ENCODE results near the gene TULP1. TPM values are rescaled to one million over a fixed set of nuclear protein-coding genes. Genes with fewer than 3 reads are reported as not detected.
A peak's percentile ranks its signal among the peaks of the same experiment; 100 is the strongest.

TULP1 gene
- total RNA-seq, 1 experiment from 2014 or later: not detected

DNA sequence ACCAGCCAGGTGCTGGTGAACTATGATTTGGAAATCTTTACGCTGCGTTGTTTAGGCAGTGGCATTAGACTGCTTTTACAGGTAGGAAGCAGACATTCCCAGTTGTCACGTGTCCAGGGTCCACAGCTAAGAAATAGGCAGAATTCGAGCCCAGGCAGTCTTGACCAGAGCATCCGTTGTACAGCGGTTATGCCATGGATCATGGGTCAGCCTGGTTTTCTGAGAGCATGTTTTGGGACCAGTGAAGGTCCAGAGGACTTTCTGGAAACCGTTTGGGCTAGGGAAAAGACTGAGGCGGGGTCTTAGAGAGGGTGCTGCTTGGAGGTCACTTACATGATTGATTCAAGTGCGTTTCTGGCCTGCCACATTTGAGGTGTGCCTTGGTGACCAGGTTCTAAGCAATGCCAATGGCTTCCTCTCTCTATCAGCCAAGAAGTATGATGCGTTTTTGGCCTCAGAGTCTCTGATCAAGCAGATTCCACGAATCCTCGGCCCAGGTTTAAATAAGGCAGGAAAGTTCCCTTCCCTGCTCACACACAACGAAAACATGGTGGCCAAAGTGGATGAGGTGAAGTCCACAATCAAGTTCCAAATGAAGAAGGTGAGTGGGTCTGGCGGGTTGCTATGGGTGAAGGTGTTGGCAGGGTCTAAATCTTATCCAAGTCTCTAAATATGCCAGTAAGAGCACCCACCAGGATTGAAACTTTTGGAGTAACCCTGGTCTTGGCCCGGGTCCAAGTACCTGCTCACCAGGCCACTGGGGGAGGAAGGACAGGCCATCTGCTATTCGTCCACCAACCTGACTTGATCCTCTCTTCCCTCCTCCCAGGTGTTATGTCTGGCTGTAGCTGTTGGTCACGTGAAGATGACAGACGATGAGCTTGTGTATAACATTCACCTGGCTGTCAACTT is 42.7 kb downstream of the TULP1 start:
- peaks cover 54% of the 10 kb centered on the region for H4K20me1 ChIP-seq (ENCODE audit: insufficient read depth)
- intact Hi-C loops (cut with micrococcal nuclease; ENCODE audit: unreplicated experiment): loop anchor here (2.0 to 10.0 kb wide), 4 partner anchors 15 to 265 kb away; partner anchors contain the start of genes ARMC12 and TEAD3
- H2AFZ ChIP-seq: no peak overlapping the region
- DNase-seq: peak in 1 of 2 experiments; percentile 49
- H3K4me3 ChIP-seq: peak overlapping the region; percentile 94
- peaks cover 40% of the 10 kb centered on the region for H3K36me3 ChIP-seq (ENCODE audit: low read depth)
- peak overlapping the region; percentile 95 for H3K4me2 ChIP-seq
- TSS peak; percentile 7 for BruUV-seq (replicated peaks)
- no peaks in the 10 kb centered on the region for H3K9me2 ChIP-seq (ENCODE audit: insufficient read depth)
- TF ChIP-seq, protein P1, sequence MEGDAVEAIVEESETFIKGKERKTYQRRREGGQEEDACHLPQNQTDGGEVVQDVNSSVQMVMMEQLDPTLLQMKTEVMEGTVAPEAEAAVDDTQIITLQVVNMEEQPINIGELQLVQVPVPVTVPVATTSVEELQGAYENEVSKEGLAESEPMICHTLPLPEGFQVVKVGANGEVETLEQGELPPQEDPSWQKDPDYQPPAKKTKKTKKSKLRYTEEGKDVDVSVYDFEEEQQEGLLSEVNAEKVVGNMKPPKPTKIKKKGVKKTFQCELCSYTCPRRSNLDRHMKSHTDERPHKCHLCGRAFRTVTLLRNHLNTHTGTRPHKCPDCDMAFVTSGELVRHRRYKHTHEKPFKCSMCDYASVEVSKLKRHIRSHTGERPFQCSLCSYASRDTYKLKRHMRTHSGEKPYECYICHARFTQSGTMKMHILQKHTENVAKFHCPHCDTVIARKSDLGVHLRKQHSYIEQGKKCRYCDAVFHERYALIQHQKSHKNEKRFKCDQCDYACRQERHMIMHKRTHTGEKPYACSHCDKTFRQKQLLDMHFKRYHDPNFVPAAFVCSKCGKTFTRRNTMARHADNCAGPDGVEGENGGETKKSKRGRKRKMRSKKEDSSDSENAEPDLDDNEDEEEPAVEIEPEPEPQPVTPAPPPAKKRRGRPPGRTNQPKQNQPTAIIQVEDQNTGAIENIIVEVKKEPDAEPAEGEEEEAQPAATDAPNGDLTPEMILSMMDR (conservative IDR thresholded peaks at IDR 0.05): no peak
- TF ChIP-seq EZH2 (IDR thresholded peaks at IDR 0.05; ENCODE audit: low read depth): no peak
- POLR2A ChIA-PET (ENCODE audit: unreplicated experiment): interaction anchor here (0.7 kb wide), 1 partner anchor 17 kb away, joined by 3 read pairs; no protein-coding TSS in a partner anchor
- CTCF ChIA-PET: interaction anchor here (1.0 kb wide), 1 partner anchor 18 kb away, joined by 4 read pairs; the partner anchor contains the start of gene FANCE
- peak overlapping the region; percentile 96 for H3K27ac ChIP-seq
- peaks cover 42% of the 10 kb centered on the region for H3K79me2 ChIP-seq (ENCODE audit: low read depth)
- H3K4me1 ChIP-seq (replicated peaks; ENCODE audit: insufficient read depth): peaks cover 28% of the 10 kb centered on the region
- H3K9me3 ChIP-seq (ENCODE audit: insufficient read depth, low read depth): no peaks in the 10 kb centered on the region
- H3F3A ChIP-seq (ENCODE audit: insufficient read depth, low read depth): peaks cover 61% of the 10 kb centered on the region
- no peaks in the 10 kb centered on the region for H3K27me3 ChIP-seq (ENCODE audit: insufficient read depth, low read depth)

DNA sequence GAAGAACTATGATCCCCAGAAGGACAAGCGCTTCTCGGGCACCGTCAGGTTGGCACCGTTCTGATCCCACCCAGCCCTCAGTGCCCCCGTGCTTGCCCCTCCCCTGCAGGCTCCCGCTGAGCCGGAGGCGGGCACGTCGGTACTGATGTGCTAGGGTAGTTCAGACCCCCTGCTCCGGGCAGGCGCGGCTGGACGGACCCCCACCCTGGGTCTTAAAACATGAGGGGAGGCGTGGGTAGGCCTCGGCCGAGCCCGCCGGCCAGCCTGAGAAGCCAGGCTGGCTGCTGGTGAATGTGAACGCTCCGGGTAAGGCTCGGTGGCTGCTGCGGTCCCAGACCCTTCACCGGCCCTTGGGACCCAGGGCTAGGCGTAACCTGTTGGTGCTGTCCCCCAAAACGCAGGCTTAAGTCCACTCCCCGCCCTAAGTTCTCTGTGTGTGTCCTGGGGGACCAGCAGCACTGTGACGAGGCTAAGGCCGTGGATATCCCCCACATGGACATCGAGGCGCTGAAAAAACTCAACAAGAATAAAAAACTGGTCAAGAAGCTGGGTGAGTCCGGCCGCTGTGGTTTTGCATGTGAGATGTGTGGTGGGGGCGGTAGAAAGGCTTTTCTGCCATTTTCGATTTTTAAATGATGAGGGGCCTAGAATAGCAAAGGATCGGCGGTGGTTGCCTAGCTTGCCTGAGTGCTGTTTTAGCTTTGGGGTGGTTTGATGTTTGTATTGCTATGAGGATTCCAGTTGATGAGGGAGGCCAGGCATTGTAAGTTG is 43.5 kb downstream of the TULP1 start:
- H3K36me3 ChIP-seq (ENCODE audit: low read depth): peaks cover 40% of the 10 kb centered on the region
- H3K27ac ChIP-seq: peak overlapping the region; percentile 96
- peak overlapping the region; percentile 94 for H3K4me3 ChIP-seq
- peaks cover 42% of the 10 kb centered on the region for H3K79me2 ChIP-seq (ENCODE audit: low read depth)
- H3K27me3 ChIP-seq (ENCODE audit: insufficient read depth, low read depth): no peaks in the 10 kb centered on the region
- TF ChIP-seq EZH2 (IDR thresholded peaks at IDR 0.05; ENCODE audit: low read depth): no peak
- TF ChIP-seq, protein P1 (conservative IDR thresholded peaks at IDR 0.05): no peak
- peaks cover 54% of the 10 kb centered on the region for H4K20me1 ChIP-seq (ENCODE audit: insufficient read depth)
- peak overlapping the region; percentile 95 for H3K4me2 ChIP-seq
- peaks cover 59% of the 10 kb centered on the region for H3F3A ChIP-seq (ENCODE audit: insufficient read depth, low read depth)
- no peak for DNase-seq
- intact Hi-C loops (cut with micrococcal nuclease; ENCODE audit: unreplicated experiment): loop anchor here (1.0 to 10.0 kb wide), 6 partner anchors 16 to 266 kb away; partner anchors contain the start of genes ARMC12, DEF6, FANCE and PPARD
- no TSS peak for BruUV-seq (replicated peaks)
- H3K4me1 ChIP-seq (replicated peaks; ENCODE audit: insufficient read depth): peaks cover 28% of the 10 kb centered on the region
- H2AFZ ChIP-seq: no peak overlapping the region
- H3K9me3 ChIP-seq (ENCODE audit: insufficient read depth, low read depth): no peaks in the 10 kb centered on the region
- ChIA-PET CTCF (interaction anchor here (0.5 to 1.0 kb wide), 2 partner anchors 17 to 94 kb away, joined by 3 to 4 read pairs; partner anchors contain the start of gene FANCE), POLR2A (ENCODE audit: unreplicated experiment) (interaction anchor here (0.7 kb wide), 1 partner anchor 140 kb away, joined by 3 read pairs; no protein-coding TSS in a partner anchor)
- H3K9me2 ChIP-seq (ENCODE audit: insufficient read depth): no peaks in the 10 kb centered on the region

All from PC-9 (cell line).